H1 (cell line): Measurements from ENCODE around the gene GLIPR2. TPM values are rescaled to one million over a fixed set of nuclear protein-coding genes. Genes with fewer than 3 reads are reported as not detected.

ENCODE experiments used
- CTCF ChIA-PET: fragments of 300-600 bp; sonication (Branson Sonifier 250); formaldehyde crosslinking; loops from one replicate; lab custom pipeline; 2021; ENCODE audit not compliant: partially characterized antibody; lab: Charles Lee
- POLR2A ChIA-PET: fragments of 300-600 bp; sonication (Branson Sonifier 250); formaldehyde crosslinking; loops from one replicate; lab custom pipeline; 2021; ENCODE audit warnings: inconsistent platforms; ENCODE audit not compliant: partially characterized antibody; lab: Charles Lee
- DNase-seq, 2 experiments: peaks; one replicate each; pipeline versions ENCODE4 v3.0.0 to v3.0.0-alpha.2; 2010 to 2022; ENCODE audit warnings: low spot score in 2 of 2, low read depth in 1 of 2, mixed read lengths in 1 of 2
- FAIRE-seq: peaks from 2 replicates; lab custom pipeline; 2011; peaks lifted over from hg19 to GRCh38; lab: Jason Lieb, UNC
- H2AFZ ChIP-seq: 2 replicates; pipeline ENCODE4 v1.8.1; 2012; ENCODE audit warnings: low read length, inconsistent platforms
- H2AK5ac ChIP-seq: 2 replicates; pipeline ENCODE4 v1.6.1; 2013; ENCODE audit warnings: low read depth, low read length
- H2BK120ac ChIP-seq: replicated peaks from 2 replicates; pipeline ENCODE3; 2013; ENCODE audit warnings: low read depth, low read length, inconsistent platforms
- H2BK12ac ChIP-seq: 2 replicates; pipeline ENCODE4 v1.6.1; 2013; ENCODE audit warnings: low read depth, low read length
- H2BK15ac ChIP-seq: 2 replicates; pipeline ENCODE4 v1.6.1; 2013; ENCODE audit warnings: low read length
- H2BK20ac ChIP-seq: 2 replicates; pipeline ENCODE4 v1.6.1; 2013; ENCODE audit warnings: low read length
- H2BK5ac ChIP-seq: 2 replicates; pipeline ENCODE4 v1.6.1; 2013; ENCODE audit warnings: low read depth, low read length
- H3K14ac ChIP-seq: 2 replicates; pipeline ENCODE4 v1.6.1; 2013; ENCODE audit warnings: inconsistent platforms; ENCODE audit not compliant: insufficient read length
- H3K18ac ChIP-seq: 2 replicates; pipeline ENCODE4 v1.6.1; 2013; ENCODE audit warnings: low read length; ENCODE audit errors: extremely low read depth
- H3K23ac ChIP-seq: 2 replicates; pipeline ENCODE4 v1.6.1; 2013; ENCODE audit warnings: inconsistent platforms; ENCODE audit not compliant: insufficient read length
- H3K23me2 ChIP-seq: 2 replicates; pipeline ENCODE4 v1.6.1; 2013; ENCODE audit warnings: low read depth, low read length
- H3K27ac ChIP-seq: 2 replicates; pipeline ENCODE4 v1.6.1; 2011; ENCODE audit warnings: low read depth, low read length, inconsistent platforms
- H3K27me3 ChIP-seq, 4 experiments: replicated peaks in 1 of 4; 1 replicate in 1 of 4; 2 replicates in 3 of 4; pipeline versions ENCODE4 v1.6.1 to v1.8.1; 2011 to 2013; ENCODE audit warnings: low read length in 3 of 4, mild to moderate bottlenecking in 3 of 4, inconsistent platforms in 2 of 4, mixed read lengths in 2 of 4, moderate library complexity in 1 of 4; ENCODE audit not compliant: control insufficient read depth in 3 of 4, insufficient read depth in 3 of 4; ENCODE audit errors: extremely low read depth in 1 of 4
- H3K36me3 ChIP-seq, 4 experiments: 2 replicates each; pipeline versions ENCODE4 v1.6.1 to v1.8.1; 2011 to 2013; ENCODE audit warnings: mild to moderate bottlenecking in 4 of 4, low read length in 3 of 4, moderate library complexity in 2 of 4, control low read depth in 1 of 4, inconsistent platforms in 1 of 4; ENCODE audit not compliant: insufficient read depth in 4 of 4, control insufficient read depth in 2 of 4
- H3K4ac ChIP-seq: replicated peaks from 2 replicates; pipeline ENCODE3; 2013; ENCODE audit warnings: low read length, low read depth, mixed read lengths, inconsistent platforms; ENCODE audit not compliant: insufficient read length
- H3K4me1 ChIP-seq, 4 experiments: replicated peaks in 1 of 4; 1 replicate in 1 of 4; 2 replicates in 3 of 4; pipeline versions ENCODE4 v1.6.1 to v1.8.1; 2011 to 2013; ENCODE audit warnings: low read length in 3 of 4, inconsistent platforms in 2 of 4, mixed read lengths in 1 of 4; ENCODE audit not compliant: insufficient read depth in 4 of 4, control insufficient read depth in 3 of 4
- H3K4me2 ChIP-seq, 2 experiments: 2 replicates each; pipeline versions ENCODE4 v1.6.1 to v1.8.1; 2011 to 2013; ENCODE audit warnings: low read depth in 2 of 2, low read length in 2 of 2, control low read depth in 1 of 2, inconsistent platforms in 1 of 2, mild to moderate bottlenecking in 1 of 2; ENCODE audit not compliant: insufficient read depth in 1 of 2
- H3K4me3 ChIP-seq, 4 experiments: fragments of 200-600, 300-600 bp in 1 of 4; sonication (generic), shearing (Covaris generic), sonication (Bioruptor Twin) in 1 of 4; 2 replicates each; pipeline versions ENCODE4 v1.5.1 to v1.8.1; 2011 to 2016; ENCODE audit warnings: low read length in 4 of 4, low read depth in 3 of 4, control low read depth in 2 of 4, inconsistent platforms in 2 of 4, mild to moderate bottlenecking in 2 of 4, mixed read lengths in 1 of 4, moderate library complexity in 1 of 4; ENCODE audit not compliant: insufficient read depth in 2 of 4; ENCODE audit errors: extremely low read depth in 1 of 4
- H3K56ac ChIP-seq: replicated peaks from 2 replicates; pipeline ENCODE3; 2013; ENCODE audit warnings: low read depth, mild to moderate bottlenecking, mixed read lengths, low read length, inconsistent platforms; ENCODE audit not compliant: insufficient read length
- H3K79me1 ChIP-seq: 2 replicates; pipeline ENCODE4 v1.6.1; 2013; ENCODE audit warnings: low read depth, low read length, control low read depth
- H3K79me2 ChIP-seq, 2 experiments: 2 replicates each; pipeline versions ENCODE4 v1.6.1 to v1.8.1; 2012 to 2013; ENCODE audit warnings: low read length in 2 of 2, mild to moderate bottlenecking in 2 of 2, inconsistent platforms in 1 of 2; ENCODE audit not compliant: insufficient read depth in 2 of 2, control insufficient read depth in 1 of 2
- H3K9ac ChIP-seq, 4 experiments: replicated peaks in 1 of 4; 1 replicate in 1 of 4; 2 replicates in 3 of 4; pipeline versions ENCODE4 v1.6.1 to v1.8.1; 2011 to 2013; ENCODE audit warnings: low read depth in 3 of 4, low read length in 3 of 4, control low read depth in 2 of 4, mild to moderate bottlenecking in 2 of 4, moderate library complexity in 2 of 4, inconsistent platforms in 1 of 4; ENCODE audit errors: extremely low read depth in 1 of 4
- H3K9me3 ChIP-seq, 2 experiments: 2 replicates each; pipeline versions ENCODE4 v1.6.1 to v1.8.1; 2012 to 2013; ENCODE audit warnings: mild to moderate bottlenecking in 2 of 2, moderate library complexity in 2 of 2, control low read depth in 1 of 2, inconsistent platforms in 1 of 2, low read depth in 1 of 2, low read length in 1 of 2, mixed read lengths in 1 of 2; ENCODE audit not compliant: insufficient read depth in 2 of 2
- H4K20me1 ChIP-seq, 2 experiments: replicated peaks in 1 of 2; 2 replicates each; pipeline versions ENCODE3 to v1.8.1; 2011 to 2013; ENCODE audit warnings: inconsistent platforms in 2 of 2, low read length in 2 of 2, mild to moderate bottlenecking in 1 of 2; ENCODE audit not compliant: insufficient read depth in 2 of 2, control insufficient read depth in 1 of 2
- H4K5ac ChIP-seq: 2 replicates; pipeline ENCODE4 v1.6.1; 2013; ENCODE audit warnings: low read length, low read depth, mixed read lengths, inconsistent platforms; ENCODE audit not compliant: insufficient read length
- H4K8ac ChIP-seq: 2 replicates; pipeline ENCODE4 v1.8.0; 2013; ENCODE audit warnings: mild to moderate bottlenecking, moderate library complexity, low read length, inconsistent platforms; ENCODE audit not compliant: insufficient read depth; ENCODE audit errors: extremely low read depth
- H4K91ac ChIP-seq: replicated peaks from 2 replicates; pipeline ENCODE3; 2013; ENCODE audit warnings: low read length, mixed read lengths, inconsistent platforms; ENCODE audit not compliant: insufficient read length
- GABPA ChIP-seq: IDR thresholded peaks from 2 replicates; pipeline ENCODE4 v1.6.1; 2011; ENCODE audit warnings: mild to moderate bottlenecking, low read length, moderate library complexity, borderline replicate concordance; ENCODE audit not compliant: insufficient read depth
- NRF1 ChIP-seq: IDR thresholded peaks from 2 replicates; pipeline ENCODE4 v1.6.1; 2011; ENCODE audit warnings: mild to moderate bottlenecking, low read depth, low read length, improper control_type of control experiment
- WGBS, 2 experiments: shearing (Covaris generic) in 1 of 2; methylation state at CpG; one replicate each; pipeline versions ENCODE4 v1.1.6 to v1.1.7; 2013 to 2015; ENCODE audit warnings: low lambda C conversion rate in 2 of 2, mixed read lengths in 2 of 2, inconsistent platforms in 1 of 2, low coverage in 1 of 2, missing lambda C conversion rate in 1 of 2; ENCODE audit not compliant: insufficient replicate concordance in 2 of 2, insufficient coverage in 1 of 2, insufficient read length in 1 of 2; ENCODE audit errors: extremely low coverage in 1 of 2, missing lambda C conversion rate in 1 of 2; 5-methylcytosine and 5-hydroxymethylcytosine counted together
- polyA plus RNA-seq, 7 experiments: library from polyadenylated mRNA; depleted of rRNA in 3 of 7; stranded (reverse) in 5 of 7; unstranded in 2 of 7; fragments of >200 nt in 5 of 7; fragments of 200-250 nt in 2 of 7; gene quantifications; 1 replicate in 5 of 7; 2 replicates in 1 of 7; 4 replicates in 1 of 7; pipeline versions ENCODE4 v1.2.1 to v1.2.3, GENCODE V29; 2011 to 2013; ENCODE audit warnings: missing spikeins in 2 of 7, mixed read lengths in 2 of 7
- total RNA-seq: library from RNA; stranded (reverse); fragmentation: NEBNext Ultra II Directional; extraction: Animal tissue kit (Norgen Biotek cat#: 25700); gene quantifications from 2 replicates; pipeline ENCODE4 v1.2.1, GENCODE V29; 2021

GLIPR2 gene
- total and polyA plus RNA-seq, 2 of the 8 experiments (the other 6 are each of a cell fraction or from before 2014, with no cell fraction given): 7.9 to 12.0 TPM

GRCh38 chr9:36154331-36154952, 17.9 kb downstream of the GLIPR2 start:
- no peak overlapping the region for H2BK12ac ChIP-seq
- H3K9me3 ChIP-seq: peaks cover 6 to 8% of the 10 kb centered on the region in 2 experiments
- 90% methylated on average over 11 of the region's 11 CpGs; no CpG with 5 or more reads in 1 of the 2 experiments for WGBS, 2 experiments
- no peaks in the 10 kb centered on the region for H3K23me2 ChIP-seq
- H4K5ac ChIP-seq: no peak overlapping the region
- H3K36me3 ChIP-seq: peaks cover 0 to 4% (median 0%) of the 10 kb centered on the region in 4 experiments; a peak in 2 of 8 replicates
- no peak overlapping the region for H3K23ac ChIP-seq
- no peaks in the 10 kb centered on the region for H3K4me1 ChIP-seq
- H2BK15ac ChIP-seq: no peak overlapping the region
- H2BK5ac ChIP-seq: no peak overlapping the region
- ChIA-PET CTCF (interaction anchor here (2.0 to 3.7 kb wide), 3 partner anchors 11 to 15 kb away, joined by 8 to 22 read pairs (median 9); no protein-coding TSS in a partner anchor), POLR2A (interaction anchor here (0.9 to 1.0 kb wide), 2 partner anchors 9 to 24 kb away, joined by 3 read pairs; no protein-coding TSS in a partner anchor)
- no peaks in the 10 kb centered on the region for H4K20me1 ChIP-seq
- no peak overlapping the region for H3K27ac ChIP-seq
- no peak overlapping the region for H2BK20ac ChIP-seq
- no peaks in the 10 kb centered on the region for H3K79me1 ChIP-seq
- H2BK120ac ChIP-seq: no peak overlapping the region
- no peak overlapping the region for H3K4me2 ChIP-seq
- no peak overlapping the region for H4K91ac ChIP-seq
- no peak overlapping the region for H2AK5ac ChIP-seq
- H3K4ac ChIP-seq: no peak overlapping the region
- H3K18ac ChIP-seq: no peak overlapping the region
- H3K4me3 ChIP-seq: no peak overlapping the region
- no peaks in the 10 kb centered on the region for H3K79me2 ChIP-seq
- no peaks in the 10 kb centered on the region for H3K27me3 ChIP-seq
- H3K14ac ChIP-seq: no peak overlapping the region
- no peak for DNase-seq
- peak overlapping the region in 1 of 4 experiments; percentile 37; a peak in 3 of 7 replicates for H3K9ac ChIP-seq
- no peak overlapping the region for H4K8ac ChIP-seq
- no peak overlapping the region for H3K56ac ChIP-seq
- no peak for FAIRE-seq
- H2AFZ ChIP-seq: no peak overlapping the region
- TF ChIP-seq GABPA (no peak), NRF1 (no peak)
